ENCODE results near the gene RANBP9.

RANBP9 gene

GRCh38 chr6:13591205-13591921, 120.3 kb downstream of the RANBP9 start:
- H3K4me3 ChIP-seq (ENCODE audit: low read depth, low read length): no peak overlapping the region
- no peak for TF ChIP-seq CTCF (IDR thresholded peaks at IDR 0.05; ENCODE audit: low read depth, low read length, missing control alignments)
- in situ Hi-C loops (cut with HindIII; ENCODE audit: low sequenced_read_pairs): no loop called here
- no peak for DNase-seq (ENCODE audit: low read depth)

GRCh38 chr6:13590574-13591153, 121.0 kb downstream of the RANBP9 start:
- no peak overlapping the region for H3K4me3 ChIP-seq (ENCODE audit: low read depth, low read length)
- no peak for DNase-seq (ENCODE audit: low read depth)
- in situ Hi-C loops (cut with HindIII; ENCODE audit: low sequenced_read_pairs): no loop called here
- no peak for TF ChIP-seq CTCF (IDR thresholded peaks at IDR 0.05; ENCODE audit: low read depth, low read length, missing control alignments)

GRCh38 chr6:13589801-13590200, 121.8 kb downstream of the RANBP9 start:
- TF ChIP-seq CTCF (IDR thresholded peaks at IDR 0.05; ENCODE audit: low read depth, low read length, missing control alignments): no peak
- no peak for DNase-seq (ENCODE audit: low read depth)
- in situ Hi-C loops (cut with HindIII; ENCODE audit: low sequenced_read_pairs): no loop called here

GRCh38 chr6:13586603-13587542, 124.8 kb downstream of the RANBP9 start:
- TF ChIP-seq CTCF (IDR thresholded peaks at IDR 0.05; ENCODE audit: low read depth, low read length, missing control alignments): no peak
- DNase-seq (ENCODE audit: low read depth): no peak
- H3K4me3 ChIP-seq (ENCODE audit: low read depth, low read length): no peak overlapping the region
- in situ Hi-C loops (cut with HindIII; ENCODE audit: low sequenced_read_pairs): no loop called here

More at GRCh38 chr6:13589801-13590200, 121.8 kb downstream of the RANBP9 start:
- no peak overlapping the region for H3K4me3 ChIP-seq (ENCODE audit: low read depth, low read length)

- H3K4me3 ChIP-seq (ENCODE audit: low read depth, low read length): no peak overlapping the region
- TF ChIP-seq CTCF (IDR thresholded peaks at IDR 0.05; ENCODE audit: low read depth, low read length, missing control alignments): no peak
- in situ Hi-C loops (cut with HindIII; ENCODE audit: low sequenced_read_pairs): no loop called here
- DNase-seq (ENCODE audit: low read depth): no peak
Measured at GRCh38 chr6:13581700-13582229, 129.9 kb downstream of the RANBP9 start.

GRCh38 chr6:13579911-13580310, 131.7 kb downstream of the RANBP9 start:
- H3K4me3 ChIP-seq (ENCODE audit: low read depth, low read length): no peak overlapping the region
- no peak for DNase-seq (ENCODE audit: low read depth)
- no peak for TF ChIP-seq CTCF (IDR thresholded peaks at IDR 0.05; ENCODE audit: low read depth, low read length, missing control alignments)
- in situ Hi-C loops (cut with HindIII; ENCODE audit: low sequenced_read_pairs): no loop called here

All from astrocyte of the cerebellum (primary cell).